ENCODE data around the gene UBL4A. TPM values are rescaled to one million over a fixed set of nuclear protein-coding genes. Genes with fewer than 3 reads are reported as not detected.

UBL4A gene
- polyA plus RNA-seq, 1 experiment: 33.3 TPM

- TF ChIP-seq CTCF (IDR thresholded peaks at IDR 0.05; ENCODE audit: insufficient read depth, low read depth, low read length): no peak
These were observed 44.3 kb downstream of the UBL4A start for GRCh38 chrX:154441984-154442707.

GRCh38 chrX:154441564-154441963 is 44.9 kb downstream of the UBL4A start:
- ChIA-PET POLR2A (no interaction called here), CTCF (interaction anchor here (1.1 kb wide), 1 partner anchor 43 kb away, joined by 4 read pairs; the partner anchor contains the start of gene RPL10)
- no peak for DNase-seq (ENCODE audit: low read depth)
- peaks cover 13% of the 10 kb centered on the region for H3K36me3 ChIP-seq (ENCODE audit: control insufficient read depth, insufficient read depth, low read length)
- H3K4me3 ChIP-seq (ENCODE audit: low read depth, low read length): no peak overlapping the region
- H3K27me3 ChIP-seq (ENCODE audit: control insufficient read depth, insufficient read depth, low read length): no peaks in the 10 kb centered on the region
- no peak for TF ChIP-seq CTCF (IDR thresholded peaks at IDR 0.05; ENCODE audit: insufficient read depth, low read depth, low read length)

More at GRCh38 chrX:154441984-154442707, 44.3 kb downstream of the UBL4A start:
- Histone ChIP-seq H3K27me3 (ENCODE audit: control insufficient read depth, insufficient read depth, low read length) (no peaks in the 10 kb centered on the region), H3K4me3 (ENCODE audit: low read depth, low read length) (no peak overlapping the region), H3K36me3 (ENCODE audit: control insufficient read depth, insufficient read depth, low read length) (peaks cover 13% of the 10 kb centered on the region)
- CTCF ChIA-PET: interaction anchor here (1.1 kb wide), 1 partner anchor 43 kb away, joined by 4 read pairs; the partner anchor contains the start of gene RPL10
- no peak for DNase-seq (ENCODE audit: low read depth)
- POLR2A ChIA-PET: no interaction called here

GRCh38 chrX:154440623-154441357 is 45.6 kb downstream of the UBL4A start:
- no peak overlapping the region for H3K4me3 ChIP-seq (ENCODE audit: low read depth, low read length)
- no peaks in the 10 kb centered on the region for H3K27me3 ChIP-seq (ENCODE audit: control insufficient read depth, insufficient read depth, low read length)
- DNase-seq (ENCODE audit: low read depth): no peak
- POLR2A ChIA-PET: no interaction called here
- H3K36me3 ChIP-seq (ENCODE audit: control insufficient read depth, insufficient read depth, low read length): peaks cover 12% of the 10 kb centered on the region
- CTCF ChIA-PET: interaction anchor here (1.2 kb wide), 1 partner anchor 42 kb away, joined by 4 read pairs; no protein-coding TSS in a partner anchor
- no peak for TF ChIP-seq CTCF (IDR thresholded peaks at IDR 0.05; ENCODE audit: insufficient read depth, low read depth, low read length)

GRCh38 chrX:154439841-154440240 is 46.6 kb downstream of the UBL4A start:
- no peaks in the 10 kb centered on the region for H3K27me3 ChIP-seq (ENCODE audit: control insufficient read depth, insufficient read depth, low read length)
- H3K4me3 ChIP-seq (ENCODE audit: low read depth, low read length): no peak overlapping the region
- no peak for DNase-seq (ENCODE audit: low read depth)
- H3K36me3 ChIP-seq (ENCODE audit: control insufficient read depth, insufficient read depth, low read length): peaks cover 17% of the 10 kb centered on the region
- no peak for TF ChIP-seq CTCF (IDR thresholded peaks at IDR 0.05; ENCODE audit: insufficient read depth, low read depth, low read length)
- CTCF ChIA-PET: no interaction called here
- POLR2A ChIA-PET: no interaction called here

Measured in BJ (cell line).